Hematopoietic multipotent progenitor cell treated with erythropoietin and hydrocortisone succinate and interleukin-3 and kit ligand, for 8 days (in vitro differentiated cells): ENCODE data around the gene BIN1.

ENCODE experiments used
- DNase-seq: peaks from one replicate; pipeline ENCODE4 v3.0.0-alpha.2; 2015

Gene BIN1

GRCh38 chr2:127102521-127103242 is 4.3 kb downstream of the BIN1 start:
- DNase-seq, result no peak

GRCh38 chr2:127101756-127102477 is 5.0 kb downstream of the BIN1 start:
- no peak for DNase-seq

DNA sequence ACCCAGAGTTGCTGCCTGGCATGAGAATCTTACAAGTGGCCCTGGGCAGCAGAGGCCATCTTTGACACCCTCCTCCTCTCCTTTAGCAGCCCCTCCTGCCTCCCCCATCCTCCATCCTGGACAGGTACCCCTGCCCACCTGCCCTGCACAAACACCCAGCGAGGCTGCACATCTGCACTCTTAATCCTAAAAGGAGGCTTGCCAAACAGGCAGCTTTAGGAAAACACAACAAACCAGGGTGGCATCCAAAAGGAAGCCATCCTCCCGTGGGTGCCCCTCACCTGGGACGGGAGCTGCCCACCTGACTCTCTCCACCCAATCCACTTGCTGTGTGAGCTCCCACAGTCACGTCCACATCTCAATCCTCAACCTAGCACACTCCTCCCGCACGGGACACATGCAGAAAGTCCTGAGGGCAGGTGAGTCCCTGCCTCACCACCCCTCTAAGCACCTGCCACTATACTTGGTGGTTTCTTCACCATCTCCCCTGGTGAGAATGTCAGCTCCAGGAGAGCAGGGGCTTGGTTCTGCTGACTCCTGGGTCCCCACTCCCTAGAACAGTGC is 5.8 kb downstream of the BIN1 start:
- no peak for DNase-seq

GRCh38 chr2:127100251-127101047 is 6.5 kb downstream of the BIN1 start:
- DNase-seq, result no peak

- no peak for DNase-seq
Measured at GRCh38 chr2:127098711-127099110, 8.2 kb downstream of the BIN1 start.

DNA sequence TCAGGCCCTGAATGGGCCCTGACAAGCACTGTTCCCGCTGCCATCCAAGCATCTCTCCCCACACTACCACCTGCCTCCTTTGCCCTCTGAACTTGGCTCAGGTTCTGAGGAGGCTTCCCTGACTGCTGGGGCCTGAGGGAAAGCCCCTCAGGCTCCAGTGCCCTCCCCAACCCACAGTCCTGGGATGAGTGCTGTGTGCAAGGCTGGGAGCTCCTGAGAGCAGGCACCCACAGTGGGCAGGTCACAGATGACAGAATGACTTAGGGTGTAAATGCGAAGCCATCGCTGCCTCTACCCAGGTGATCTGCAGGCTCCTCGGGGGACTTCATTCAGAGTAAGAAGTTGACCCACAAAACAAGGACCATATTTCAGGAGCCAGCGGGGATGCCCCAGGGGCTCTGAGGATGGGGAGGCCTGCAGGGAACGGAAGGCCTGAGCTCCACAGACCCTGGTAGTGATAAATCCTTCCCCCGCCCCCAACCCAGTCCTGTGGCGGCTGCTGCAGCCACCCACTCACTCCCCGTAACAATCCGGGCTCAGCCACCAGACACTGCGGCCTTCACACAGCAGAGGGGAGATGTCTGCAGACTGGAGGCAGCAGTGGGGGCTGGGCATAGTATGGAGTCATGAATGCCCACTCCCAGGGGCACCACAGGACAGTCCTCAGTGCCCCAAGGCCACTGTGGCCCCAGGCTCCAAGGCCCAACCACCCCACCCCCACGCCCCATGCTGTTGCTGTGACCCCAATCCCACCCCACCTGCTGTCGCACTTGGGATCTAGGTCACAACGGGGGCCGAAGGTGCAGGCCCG is 8.9 kb downstream of the BIN1 start:
- no peak for DNase-seq

DNA sequence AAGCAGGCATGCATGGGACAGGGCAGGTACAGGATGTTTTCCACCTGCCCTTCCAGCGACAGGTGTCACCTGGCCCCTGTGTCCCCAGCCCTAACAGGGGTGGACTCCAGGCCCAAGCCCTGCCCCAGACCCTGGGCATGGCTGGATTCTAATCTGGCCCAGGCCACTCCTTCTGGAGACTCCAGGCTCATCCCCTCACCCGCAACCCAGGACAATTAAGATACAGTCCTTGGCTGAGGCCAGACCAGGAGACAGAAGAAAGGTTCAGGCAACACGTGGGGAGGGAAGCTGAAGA is 9.5 kb downstream of the BIN1 start:
- no peak for DNase-seq

DNA sequence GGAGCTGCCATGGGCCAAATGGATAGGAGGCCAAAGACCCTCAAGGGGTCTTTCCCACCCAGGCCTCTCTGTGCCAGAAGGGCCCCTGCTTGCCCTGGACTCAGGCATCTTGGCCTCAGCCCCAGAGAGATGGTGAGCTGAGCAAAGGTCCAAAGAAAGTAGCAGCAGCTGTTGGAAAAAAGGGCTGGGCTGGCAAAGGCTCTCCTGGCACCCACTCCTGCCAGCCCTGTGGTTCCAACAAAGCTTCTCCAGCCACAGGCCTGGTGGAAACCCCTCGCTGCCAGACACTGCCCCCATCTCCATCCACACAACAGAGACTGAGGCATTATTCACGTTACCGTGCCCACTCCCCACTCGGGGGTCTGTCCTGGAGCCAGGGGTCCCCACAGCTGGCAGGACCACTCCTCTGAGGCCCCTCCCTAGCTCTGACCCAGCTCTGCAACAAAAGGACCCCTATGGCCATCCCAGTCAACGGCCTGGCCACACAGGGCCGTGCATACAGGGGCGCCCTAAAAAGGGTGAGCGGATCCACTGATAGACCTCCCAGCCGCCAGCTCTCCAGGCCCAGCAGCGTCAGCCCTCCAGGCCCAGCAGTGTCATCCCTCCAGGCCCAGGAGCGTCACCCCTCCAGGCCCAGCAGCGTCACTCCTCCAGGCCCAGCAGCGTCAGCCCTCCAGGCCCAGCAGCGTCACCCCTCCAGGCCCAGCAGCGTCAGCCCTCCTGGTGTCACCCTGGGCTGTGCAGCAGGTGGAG is 10.1 kb downstream of the BIN1 start:
- no peak for DNase-seq

DNA sequence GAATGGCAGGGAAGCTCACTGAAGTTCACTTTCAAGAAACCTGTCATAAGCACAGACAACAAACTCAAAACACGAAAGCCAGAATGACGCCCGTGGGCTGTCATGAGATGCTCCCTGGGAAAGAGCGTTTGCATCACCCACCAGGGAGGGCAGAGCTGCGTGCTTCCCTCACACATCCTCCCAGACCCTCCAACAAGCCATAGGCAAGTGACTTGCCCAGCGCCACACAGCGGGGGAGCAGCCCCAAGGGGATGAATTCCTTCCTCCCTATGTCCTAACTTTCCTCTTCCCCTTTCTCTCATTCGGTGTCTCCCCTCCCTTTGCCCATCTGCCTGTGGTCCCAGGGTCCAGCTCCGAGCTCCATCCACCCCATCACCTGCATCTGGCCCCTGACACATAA is 10.7 kb downstream of the BIN1 start:
- no peak for DNase-seq

DNA sequence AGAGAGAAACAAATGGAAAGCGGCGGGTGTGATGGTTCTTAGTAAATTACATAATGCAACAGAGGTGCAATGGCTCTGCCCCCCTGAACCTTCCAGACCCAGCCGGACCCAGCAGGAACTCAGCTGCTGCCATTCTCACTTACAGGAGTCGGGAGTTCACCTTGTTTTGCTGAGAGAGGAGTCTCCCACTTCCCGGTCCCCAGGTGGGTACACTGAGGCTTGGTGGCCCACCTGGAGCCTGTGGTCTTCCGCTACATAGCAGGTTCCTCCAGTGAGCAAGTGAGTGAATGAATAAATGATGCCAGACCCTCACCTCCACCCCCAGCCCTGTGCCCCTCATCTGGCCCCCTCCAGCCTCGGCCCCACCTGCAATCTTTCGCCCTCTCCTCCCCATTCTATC is 11.2 kb downstream of the BIN1 start:
- DNase-seq, result no peak

GRCh38 chr2:127095367-127095641 is 11.7 kb downstream of the BIN1 start:
- DNase-seq, result no peak

GRCh38 chr2:127094509-127095366 is 12.2 kb downstream of the BIN1 start:
- no peak for DNase-seq

DNA sequence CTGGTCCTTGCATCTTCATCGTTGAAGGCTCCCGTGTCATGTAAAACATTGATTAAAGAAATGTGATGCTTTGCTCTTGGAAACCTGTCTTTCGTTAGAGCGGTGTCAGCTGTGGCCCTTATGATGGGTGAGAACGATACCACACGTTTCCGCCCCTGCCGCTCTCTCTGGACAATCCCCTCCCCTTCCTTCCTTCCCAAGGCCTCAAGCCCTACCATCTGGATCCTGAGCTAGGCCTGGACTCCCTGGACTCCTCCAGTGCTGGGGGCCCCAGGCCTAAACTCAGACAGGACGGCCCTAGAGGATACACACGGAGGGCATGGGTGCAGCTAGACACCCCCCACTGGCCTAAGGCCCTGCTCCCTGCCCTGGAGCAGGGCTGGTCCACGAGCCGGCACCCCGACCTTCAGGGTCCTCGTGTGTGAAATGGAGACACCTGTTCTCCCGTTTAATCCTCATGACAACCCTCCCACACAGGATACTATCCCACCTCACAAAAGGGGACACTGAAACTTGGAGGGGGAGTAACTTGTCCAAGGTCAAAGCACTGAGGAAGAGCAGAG is 13.2 kb downstream of the BIN1 start:
- DNase-seq, result no peak

- no peak for DNase-seq
Measured at GRCh38 chr2:127092901-127093516, 13.9 kb downstream of the BIN1 start.

GRCh38 chr2:127092306-127092705 is 14.6 kb downstream of the BIN1 start:
- DNase-seq, result no peak

- no peak for DNase-seq
Measured at GRCh38 chr2:127091886-127092285, 15.1 kb downstream of the BIN1 start.

DNA sequence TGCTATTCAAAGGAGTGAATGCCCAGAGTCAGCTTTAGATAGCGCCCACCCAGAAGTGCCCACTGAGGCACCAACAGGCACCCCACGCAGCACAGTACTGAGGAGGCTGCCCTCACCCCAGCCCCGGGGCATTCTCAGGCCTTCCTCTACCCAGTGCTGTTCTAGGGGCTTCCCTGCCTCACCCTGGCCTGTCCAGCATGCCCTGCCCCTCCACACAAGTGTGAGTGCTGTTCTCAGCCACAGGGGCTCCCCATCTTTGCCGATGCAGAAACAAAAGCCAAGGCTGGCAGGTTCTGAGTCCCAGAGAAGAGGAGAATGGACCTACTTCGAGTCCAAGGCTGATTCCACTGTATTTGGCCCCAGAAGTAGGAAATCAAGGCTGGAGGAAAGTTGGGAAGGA is 15.8 kb downstream of the BIN1 start:
- no peak for DNase-seq

- no peak for DNase-seq
Measured at GRCh38 chr2:127090281-127091120, 16.5 kb downstream of the BIN1 start.

DNA sequence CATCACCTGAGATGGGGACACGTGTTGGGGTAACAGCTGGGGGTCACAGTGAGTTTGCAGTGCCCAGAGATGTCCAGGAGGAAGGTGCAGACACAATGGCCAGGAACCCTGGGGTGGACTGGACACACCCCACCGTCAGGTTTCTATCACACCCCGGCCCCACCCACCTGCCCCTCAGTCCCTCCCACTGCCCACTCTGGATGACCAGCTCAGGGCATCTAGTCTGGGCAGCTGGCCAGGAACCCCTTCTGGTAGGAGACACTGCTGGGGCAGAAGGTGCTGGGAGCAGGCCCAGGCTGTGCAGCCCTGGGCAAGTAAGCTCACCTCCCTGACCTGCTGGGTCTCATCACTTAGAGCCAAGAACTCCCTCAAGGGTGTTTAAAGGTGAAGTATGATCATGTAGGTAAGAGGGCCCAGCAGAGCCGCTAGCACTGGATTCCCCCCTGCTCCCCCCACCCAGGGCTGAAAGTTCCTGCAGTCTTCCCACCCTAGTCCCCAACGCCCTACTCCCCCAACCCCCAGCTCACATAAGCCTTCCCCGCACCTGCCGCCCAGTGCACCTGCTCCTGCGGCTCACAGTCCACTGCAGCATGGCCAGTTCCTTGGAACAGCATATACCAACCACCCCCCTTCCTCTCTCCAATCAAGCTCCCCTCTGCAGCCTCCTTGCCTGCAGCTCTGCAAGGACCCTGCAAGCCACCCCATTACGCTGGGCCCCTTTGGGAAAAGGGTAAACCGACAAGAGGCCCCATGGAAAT is 17.3 kb downstream of the BIN1 start:
- DNase-seq, result no peak
